Sigmoid colon (tissue), 3 donors: ENCODE data around the gene FRMD1.

Experiments used
- POLR2A ChIP-seq, 2 donors: fragments of 450-650 bp; IDR thresholded peaks; one replicate each; pipeline ENCODE4 v1.6.1; 2016; ENCODE audit warnings: antibody characterized with exemption in 2 of 2, mild to moderate bottlenecking in 2 of 2, moderate library complexity in 2 of 2
- TF ChIP-seq, protein P1 (sequence below), 4 experiments: fragments of 450-650 bp in 3 of 4; fragments of 200-600 bp in 1 of 4; IDR thresholded peaks; one replicate each; pipeline ENCODE4 v1.5.1; 2016 to 2019; ENCODE audit warnings: antibody characterized with exemption in 4 of 4, mild to moderate bottlenecking in 3 of 4, moderate library complexity in 2 of 4

DNA sequence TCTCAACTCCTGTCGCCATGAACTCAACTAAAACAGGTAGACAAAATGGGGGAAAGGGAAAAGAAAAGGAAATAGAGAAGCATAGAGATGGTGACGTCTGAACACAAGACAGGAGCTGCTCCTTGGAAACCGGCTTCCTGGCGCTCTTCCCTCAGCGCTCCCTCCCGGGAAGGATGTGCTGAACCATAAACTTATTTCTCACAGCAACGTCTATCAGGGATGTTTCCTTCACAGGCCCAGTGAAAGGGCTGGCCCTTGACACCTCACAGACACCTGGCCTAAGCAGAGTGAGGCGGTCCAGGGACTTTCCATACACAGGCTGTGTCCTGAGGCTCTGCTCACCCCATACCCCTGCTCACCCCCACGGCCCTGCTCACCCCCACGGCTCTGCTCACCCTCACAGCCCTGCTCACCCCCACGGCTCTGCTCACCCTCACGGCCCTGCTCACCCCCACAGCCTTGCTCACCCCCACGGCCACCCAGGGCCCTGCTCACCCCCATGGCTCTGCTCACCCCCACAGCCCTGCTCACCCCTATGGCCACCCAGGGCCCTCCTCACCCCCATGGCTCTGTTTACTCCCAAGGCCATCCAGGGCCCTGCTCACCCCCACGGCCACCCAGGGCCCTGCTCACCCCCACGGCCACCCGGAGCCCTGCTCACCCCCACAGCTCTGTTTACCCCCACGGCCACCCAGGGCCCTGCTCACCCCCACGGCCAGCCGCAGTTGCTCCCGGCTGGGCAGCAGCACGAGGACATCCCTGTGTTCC lies 653 bp downstream of the FRMD1 start:
- TF ChIP-seq, protein P1, sequence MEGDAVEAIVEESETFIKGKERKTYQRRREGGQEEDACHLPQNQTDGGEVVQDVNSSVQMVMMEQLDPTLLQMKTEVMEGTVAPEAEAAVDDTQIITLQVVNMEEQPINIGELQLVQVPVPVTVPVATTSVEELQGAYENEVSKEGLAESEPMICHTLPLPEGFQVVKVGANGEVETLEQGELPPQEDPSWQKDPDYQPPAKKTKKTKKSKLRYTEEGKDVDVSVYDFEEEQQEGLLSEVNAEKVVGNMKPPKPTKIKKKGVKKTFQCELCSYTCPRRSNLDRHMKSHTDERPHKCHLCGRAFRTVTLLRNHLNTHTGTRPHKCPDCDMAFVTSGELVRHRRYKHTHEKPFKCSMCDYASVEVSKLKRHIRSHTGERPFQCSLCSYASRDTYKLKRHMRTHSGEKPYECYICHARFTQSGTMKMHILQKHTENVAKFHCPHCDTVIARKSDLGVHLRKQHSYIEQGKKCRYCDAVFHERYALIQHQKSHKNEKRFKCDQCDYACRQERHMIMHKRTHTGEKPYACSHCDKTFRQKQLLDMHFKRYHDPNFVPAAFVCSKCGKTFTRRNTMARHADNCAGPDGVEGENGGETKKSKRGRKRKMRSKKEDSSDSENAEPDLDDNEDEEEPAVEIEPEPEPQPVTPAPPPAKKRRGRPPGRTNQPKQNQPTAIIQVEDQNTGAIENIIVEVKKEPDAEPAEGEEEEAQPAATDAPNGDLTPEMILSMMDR (IDR thresholded peaks at IDR 0.05): no peak
- TF ChIP-seq POLR2A (IDR thresholded peaks at IDR 0.05): no peak
